Stimulated activated naive B cell treated with anti-CD40 and anti-IgM and Interleukin-4, amounts not matched to agents 10 μg/mL and 1 μg/mL and 100 μg/mL, for 72 hours (primary cell): ENCODE results near the gene ABCG8.

Experiments used
- ATAC-seq, 2 donors: fragments of 150-1000 bp; cut with Tn5 transposase; replicated peaks; 2 replicates each; pipeline ENCODE4 v1.10.0; 2021; ENCODE audit warnings: moderate library complexity in 1 of 2
- DNase-seq: peaks from one replicate; pipeline ENCODE4 v3.0.0; 2021
- H3K27ac Mint-ChIP-seq: one replicate; pipeline ENCODE4 v1.8.0; 2022; ENCODE audit warnings: mild to moderate bottlenecking, mixed read lengths
- H3K27me3 Mint-ChIP-seq, 2 donors: one replicate each; pipeline ENCODE4 v1.8.0; 2022; ENCODE audit warnings: mixed read lengths in 2 of 2
- H3K36me3 Mint-ChIP-seq, 2 donors: one replicate each; pipeline ENCODE4 v1.8.0; 2022; ENCODE audit warnings: mixed read lengths in 2 of 2, mild to moderate bottlenecking in 1 of 2
- H3K4me1 Mint-ChIP-seq, 2 donors: one replicate each; pipeline ENCODE4 v1.8.0; 2022; ENCODE audit warnings: mixed read lengths in 2 of 2, mild to moderate bottlenecking in 1 of 2
- H3K4me3 Mint-ChIP-seq, 2 donors: one replicate each; pipeline ENCODE4 v1.8.0; 2022; ENCODE audit warnings: mild to moderate bottlenecking in 2 of 2, mixed read lengths in 2 of 2, moderate library complexity in 1 of 2
- H3K9me3 Mint-ChIP-seq, 2 donors: one replicate each; pipeline ENCODE4 v1.8.0; 2022; ENCODE audit warnings: mixed read lengths in 2 of 2, mild to moderate bottlenecking in 1 of 2

The ABCG8 gene

GRCh38 chr2:43839776-43840564 is 1.2 kb downstream of the ABCG8 start:
- H3K27ac Mint-ChIP-seq: no peak overlapping the region
- no peak overlapping the region for H3K4me3 Mint-ChIP-seq
- no peak for DNase-seq

GRCh38 chr2:43840965-43841364 is 2.2 kb downstream of the ABCG8 start:
- H3K27me3 Mint-ChIP-seq: peaks cover 0 to 13% of the 10 kb centered on the region in 2 donors
- no peak for DNase-seq
- H3K9me3 Mint-ChIP-seq: no peaks in the 10 kb centered on the region
- ATAC-seq: no peak
- H3K36me3 Mint-ChIP-seq: no peaks in the 10 kb centered on the region
- H3K4me1 Mint-ChIP-seq: no peaks in the 10 kb centered on the region
- no peak overlapping the region for H3K4me3 Mint-ChIP-seq
- H3K27ac Mint-ChIP-seq: no peak overlapping the region

More at GRCh38 chr2:43839776-43840564, 1.2 kb downstream of the ABCG8 start:
- no peak for ATAC-seq
- Mint-ChIP-seq H3K27me3 (peaks cover 0 to 13% of the 10 kb centered on the region in 2 donors), H3K4me1 (no peaks in the 10 kb centered on the region), H3K36me3 (no peaks in the 10 kb centered on the region), H3K9me3 (no peaks in the 10 kb centered on the region)

GRCh38 chr2:43841949-43842865 is 3.4 kb downstream of the ABCG8 start:
- Mint-ChIP-seq H3K27ac (no peak overlapping the region), H3K4me1 (no peaks in the 10 kb centered on the region), H3K9me3 (no peaks in the 10 kb centered on the region), H3K36me3 (no peaks in the 10 kb centered on the region), H3K4me3 (no peak overlapping the region), H3K27me3 (peaks cover 0 to 13% of the 10 kb centered on the region in 2 donors)
- ATAC-seq (no peak), DNase-seq (no peak)

GRCh38 chr2:43842866-43843226 is 4.1 kb downstream of the ABCG8 start:
- Mint-ChIP-seq H3K27ac (no peak overlapping the region), H3K4me3 (no peak overlapping the region), H3K36me3 (no peaks in the 10 kb centered on the region), H3K9me3 (no peaks in the 10 kb centered on the region), H3K27me3 (peaks cover 0 to 13% of the 10 kb centered on the region in 2 donors), H3K4me1 (no peaks in the 10 kb centered on the region)
- ATAC-seq: no peak
- DNase-seq: no peak

GRCh38 chr2:43845181-43845580 is 6.4 kb downstream of the ABCG8 start:
- no peak for ATAC-seq
- no peaks in the 10 kb centered on the region for H3K36me3 Mint-ChIP-seq
- H3K4me1 Mint-ChIP-seq: peaks cover 0 to 6% of the 10 kb centered on the region in 2 donors
- H3K4me3 Mint-ChIP-seq: no peak overlapping the region
- peaks cover 0 to 6% of the 10 kb centered on the region in 2 donors for H3K27me3 Mint-ChIP-seq
- no peaks in the 10 kb centered on the region for H3K9me3 Mint-ChIP-seq
- H3K27ac Mint-ChIP-seq: no peak overlapping the region
- DNase-seq: no peak

GRCh38 chr2:43846140-43846793 is 7.5 kb downstream of the ABCG8 start:
- Mint-ChIP-seq H3K27ac (no peak overlapping the region), H3K36me3 (no peaks in the 10 kb centered on the region), H3K4me1 (peaks cover 0 to 6% of the 10 kb centered on the region in 2 donors), H3K4me3 (no peak overlapping the region), H3K27me3 (peaks cover 3 to 4% of the 10 kb centered on the region in 2 donors), H3K9me3 (no peaks in the 10 kb centered on the region)
- DNase-seq (no peak), ATAC-seq (no peak)

- Mint-ChIP-seq H3K4me3 (no peak overlapping the region), H3K27me3 (peaks cover 10 to 16% of the 10 kb centered on the region in 2 donors), H3K9me3 (no peaks in the 10 kb centered on the region), H3K36me3 (no peaks in the 10 kb centered on the region), H3K27ac (no peak overlapping the region), H3K4me1 (peaks cover 0 to 6% of the 10 kb centered on the region in 2 donors)
- ATAC-seq (peak in 1 of 2 donors; percentile 60), DNase-seq (no peak)
Measured at GRCh38 chr2:43848214-43848613, 9.4 kb downstream of the ABCG8 start.

GRCh38 chr2:43851011-43851980 is 12.5 kb downstream of the ABCG8 start:
- Mint-ChIP-seq H3K4me1 (peaks cover 0 to 6% of the 10 kb centered on the region in 2 donors), H3K36me3 (no peaks in the 10 kb centered on the region), H3K9me3 (no peaks in the 10 kb centered on the region), H3K27ac (no peak overlapping the region), H3K27me3 (peaks cover 21 to 41% of the 10 kb centered on the region in 2 donors), H3K4me3 (no peak overlapping the region)
- ATAC-seq (no peak), DNase-seq (no peak)

- H3K27me3 Mint-ChIP-seq: peaks cover 29 to 49% of the 10 kb centered on the region in 2 donors
- no peak for ATAC-seq
Measured at GRCh38 chr2:43852196-43852730, 13.5 kb downstream of the ABCG8 start.

GRCh38 chr2:43853141-43854081 is 14.6 kb downstream of the ABCG8 start:
- Mint-ChIP-seq H3K27me3 (peaks cover 34 to 61% of the 10 kb centered on the region in 2 donors), H3K36me3 (no peaks in the 10 kb centered on the region)

More at GRCh38 chr2:43852196-43852730, 13.5 kb downstream of the ABCG8 start:
- H3K4me1 Mint-ChIP-seq: peaks cover 0 to 6% of the 10 kb centered on the region in 2 donors
- no peak for DNase-seq
- H3K9me3 Mint-ChIP-seq: peaks cover 0 to 3% of the 10 kb centered on the region in 2 donors
- no peak overlapping the region for H3K4me3 Mint-ChIP-seq
- no peaks in the 10 kb centered on the region for H3K36me3 Mint-ChIP-seq
- H3K27ac Mint-ChIP-seq: no peak overlapping the region

GRCh38 chr2:43854671-43855070 is 15.9 kb downstream of the ABCG8 start:
- H3K27ac Mint-ChIP-seq: no peak overlapping the region
- H3K9me3 Mint-ChIP-seq: peaks cover 4 to 7% of the 10 kb centered on the region in 2 donors
- no peaks in the 10 kb centered on the region for H3K4me1 Mint-ChIP-seq
- no peak for DNase-seq
- no peak for ATAC-seq
- H3K4me3 Mint-ChIP-seq: no peak overlapping the region
- H3K27me3 Mint-ChIP-seq: peaks cover 46 to 73% of the 10 kb centered on the region in 2 donors
- no peaks in the 10 kb centered on the region for H3K36me3 Mint-ChIP-seq

More at GRCh38 chr2:43853141-43854081, 14.6 kb downstream of the ABCG8 start:
- no peak overlapping the region for H3K4me3 Mint-ChIP-seq
- H3K27ac Mint-ChIP-seq: no peak overlapping the region
- ATAC-seq (no peak), DNase-seq (no peak)
- peaks cover 0 to 3% of the 10 kb centered on the region in 2 donors for H3K9me3 Mint-ChIP-seq
- H3K4me1 Mint-ChIP-seq: peaks cover 0 to 1% of the 10 kb centered on the region in 2 donors

- ATAC-seq (no peak), DNase-seq (no peak)
- peaks cover 4 to 7% of the 10 kb centered on the region in 2 donors for H3K9me3 Mint-ChIP-seq
- no peak overlapping the region for H3K4me3 Mint-ChIP-seq
- H3K36me3 Mint-ChIP-seq: no peaks in the 10 kb centered on the region
- no peak overlapping the region for H3K27ac Mint-ChIP-seq
- no peaks in the 10 kb centered on the region for H3K4me1 Mint-ChIP-seq
- peaks cover 49 to 80% of the 10 kb centered on the region in 2 donors for H3K27me3 Mint-ChIP-seq
Measured at GRCh38 chr2:43855292-43855691, 16.5 kb downstream of the ABCG8 start.
